GM19035 (cell line): ENCODE data around the gene DUXA.

Experiments used
- ATAC-seq: cut with Tn5 transposase; IDR thresholded peaks from one replicate; pipeline ENCODE4 v1.9.1; 2021; ENCODE audit not compliant: unreplicated experiment

DUXA gene

GRCh38 chr19:57105976-57106721 lies 61.1 kb downstream of the DUXA start:
- ATAC-seq = no peak
